D721Med (cell line): ENCODE measurements around the gene SETD1B.

ENCODE experiments used
- DNase-seq: peaks from one replicate; pipeline ENCODE4 v3.0.0; 2011; ENCODE audit warnings: low spot score; ENCODE audit not compliant: insufficient read length
- FAIRE-seq: peaks from 2 replicates; lab custom pipeline; 2011; peaks lifted over from hg19 to GRCh38; lab: Jason Lieb, UNC
- CTCF ChIP-seq: IDR thresholded peaks from 2 replicates; pipeline ENCODE4 v1.5.1; 2012; ENCODE audit warnings: mild to moderate bottlenecking, control low read depth; ENCODE audit not compliant: insufficient read depth; ENCODE audit errors: missing control alignments

SETD1B gene

DNA sequence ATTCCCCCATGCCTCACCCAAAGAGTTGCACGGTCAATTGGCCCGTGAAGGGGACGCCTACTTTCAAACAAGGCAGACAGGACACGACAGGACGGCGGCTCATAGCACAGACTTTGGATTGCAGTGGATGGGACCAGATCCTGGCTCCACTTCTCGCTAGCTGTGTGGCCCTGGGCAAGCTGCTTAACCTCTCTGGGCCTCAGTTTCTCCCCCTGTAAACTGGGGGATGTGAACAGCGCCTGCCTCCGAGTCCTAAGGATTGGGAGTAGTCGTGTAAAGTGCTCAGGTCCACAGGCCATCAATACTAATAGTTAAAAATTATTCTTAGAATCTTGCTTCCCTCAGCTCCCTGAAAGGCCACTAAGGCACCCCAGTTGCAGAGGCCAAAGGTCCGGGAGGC lies 23.4 kb upstream of the SETD1B start:
- DNase-seq = no peak

GRCh38 chr12:121781484-121781997 lies 22.3 kb upstream of the SETD1B start:
- TF ChIP-seq CTCF = no peak
- FAIRE-seq = no peak
- peak; percentile 88 for DNase-seq

More for the DNA sequence above, 23.4 kb upstream of the SETD1B start:
- FAIRE-seq = no peak
- no peak for TF ChIP-seq CTCF

- no peak for FAIRE-seq
- no peak for DNase-seq
- TF ChIP-seq CTCF = no peak
Observed at GRCh38 chr12:121781998-121782979, 21.5 kb upstream of the SETD1B start.

- no peak for FAIRE-seq
- DNase-seq = no peak
- no peak for TF ChIP-seq CTCF
Observed at GRCh38 chr12:121783766-121784165, 20.0 kb upstream of the SETD1B start.

- FAIRE-seq (no peak), DNase-seq (no peak)
Observed at GRCh38 chr12:121784460-121784859, 19.3 kb upstream of the SETD1B start.

DNA sequence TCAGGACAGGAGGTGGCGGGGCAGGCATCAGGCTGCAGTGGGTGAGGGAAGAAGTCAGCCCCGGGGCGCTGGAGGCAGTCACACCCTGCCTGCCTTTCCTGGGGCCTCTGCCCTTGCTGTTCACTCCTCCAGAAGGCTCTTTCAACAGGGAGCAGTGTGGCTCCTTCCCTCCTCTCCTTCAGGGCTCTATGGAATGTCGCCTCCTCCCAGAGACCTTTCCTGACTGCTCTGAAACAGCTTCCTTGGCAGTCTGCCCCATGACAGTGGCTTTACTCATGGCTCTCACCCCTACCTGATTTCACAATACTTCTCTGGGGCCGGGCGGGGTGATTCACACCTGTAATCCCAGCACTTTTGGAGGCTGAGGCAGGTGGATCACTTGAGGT lies 17.4 kb upstream of the SETD1B start:
- DNase-seq = no peak
- no peak for TF ChIP-seq CTCF
- FAIRE-seq = no peak

More at GRCh38 chr12:121784460-121784859, 19.3 kb upstream of the SETD1B start:
- no peak for TF ChIP-seq CTCF
